ENCODE measurements around the gene RBMS1.

The RBMS1 gene

GRCh38 chr2:160331258-160332025, 162.2 kb downstream of the RBMS1 start:
- H3K9me3 ChIP-seq (ENCODE audit: control insufficient read depth, insufficient read depth, low read length) = no peaks in the 10 kb centered on the region
- no peak for TF ChIP-seq EZH2phosphoT487 (IDR thresholded peaks at IDR 0.05; ENCODE audit: borderline replicate concordance, low read length)
- TF ChIP-seq CTCF (IDR thresholded peaks at IDR 0.05; ENCODE audit: low read depth, low read length, poor library complexity, severe bottlenecking) = no peak
- H3K79me2 ChIP-seq (ENCODE audit: control insufficient read depth, low read length) = no peaks in the 10 kb centered on the region

GRCh38 chr2:160328811-160329527, 164.6 kb downstream of the RBMS1 start:
- no peak for TF ChIP-seq EZH2phosphoT487 (IDR thresholded peaks at IDR 0.05; ENCODE audit: borderline replicate concordance, low read length)
- no peak for TF ChIP-seq CTCF (IDR thresholded peaks at IDR 0.05; ENCODE audit: low read depth, low read length, poor library complexity, severe bottlenecking)
- Histone ChIP-seq H3K9me3 (ENCODE audit: control insufficient read depth, insufficient read depth, low read length) (no peaks in the 10 kb centered on the region), H3F3A (ENCODE audit: control insufficient read depth, insufficient read depth) (no peaks in the 10 kb centered on the region), H3K27me3 (ENCODE audit: control insufficient read depth, low read length) (0 out of 2 replicates have a peak, but pooled peaks cover 2% of the 10 kb centered on the region), H3K4me1 (ENCODE audit: control insufficient read depth, low read length) (peaks cover 5% of the 10 kb centered on the region), H3K79me2 (ENCODE audit: control insufficient read depth, low read length) (no peaks in the 10 kb centered on the region), H3K27ac (ENCODE audit: low read depth, low read length) (no peak overlapping the region), H3K4me3 (ENCODE audit: low read length) (no peak overlapping the region), H3K4me2 (ENCODE audit: low read length) (no peak overlapping the region), H3K9me2 (replicated peaks; ENCODE audit: control insufficient read depth, low read length) (no peaks in the 10 kb centered on the region), H4K20me1 (ENCODE audit: control insufficient read depth, insufficient read depth, low read depth, low read length) (no peaks in the 10 kb centered on the region), H3K36me3 (ENCODE audit: control insufficient read depth, low read length) (no peaks in the 10 kb centered on the region)

More at GRCh38 chr2:160331258-160332025, 162.2 kb downstream of the RBMS1 start:
- no peaks in the 10 kb centered on the region for H3F3A ChIP-seq (ENCODE audit: control insufficient read depth, insufficient read depth)
- 0 out of 2 replicates have a peak, but pooled peaks cover 5% of the 10 kb centered on the region for H3K27me3 ChIP-seq (ENCODE audit: control insufficient read depth, low read length)
- no peak overlapping the region for H3K27ac ChIP-seq (ENCODE audit: low read depth, low read length)
- H3K4me3 ChIP-seq (ENCODE audit: low read length) = no peak overlapping the region
- H3K4me1 ChIP-seq (ENCODE audit: control insufficient read depth, low read length) = peaks cover 5% of the 10 kb centered on the region
- no peaks in the 10 kb centered on the region for H3K9me2 ChIP-seq (replicated peaks; ENCODE audit: control insufficient read depth, low read length)
- no peak overlapping the region for H3K4me2 ChIP-seq (ENCODE audit: low read length)
- no peaks in the 10 kb centered on the region for H4K20me1 ChIP-seq (ENCODE audit: control insufficient read depth, insufficient read depth, low read depth, low read length)
- H3K36me3 ChIP-seq (ENCODE audit: control insufficient read depth, low read length) = no peaks in the 10 kb centered on the region

DNA sequence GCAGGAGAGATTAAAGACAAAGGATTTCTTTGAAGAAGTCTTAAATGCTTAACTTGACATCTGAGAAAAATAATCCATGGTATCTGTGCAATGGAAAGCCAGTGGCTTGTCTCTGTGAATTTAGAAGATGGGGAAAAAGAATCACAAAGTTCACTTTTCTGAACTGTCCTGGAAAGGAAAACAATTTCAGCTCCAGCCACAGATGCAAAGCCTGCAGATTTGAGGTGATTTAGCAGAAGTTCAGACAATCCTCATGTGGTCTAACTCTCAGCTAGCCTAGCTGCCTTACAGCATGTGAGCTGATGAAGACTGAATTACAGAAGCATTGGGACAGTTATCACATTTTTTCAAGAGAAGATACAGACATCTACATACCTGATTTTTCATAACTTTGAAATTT, 166.8 kb downstream of the RBMS1 start:
- Histone ChIP-seq H3K9me2 (replicated peaks; ENCODE audit: control insufficient read depth, low read length) (no peaks in the 10 kb centered on the region), H3K9me3 (ENCODE audit: control insufficient read depth, insufficient read depth, low read length) (no peaks in the 10 kb centered on the region), H3K4me2 (ENCODE audit: low read length) (no peak overlapping the region), H3K4me1 (ENCODE audit: control insufficient read depth, low read length) (no peaks in the 10 kb centered on the region), H3K4me3 (ENCODE audit: low read length) (no peak overlapping the region), H3K27ac (ENCODE audit: low read depth, low read length) (no peak overlapping the region), H3K79me2 (ENCODE audit: control insufficient read depth, low read length) (no peaks in the 10 kb centered on the region), H3F3A (ENCODE audit: control insufficient read depth, insufficient read depth) (no peaks in the 10 kb centered on the region), H3K36me3 (ENCODE audit: control insufficient read depth, low read length) (no peaks in the 10 kb centered on the region), H3K27me3 (ENCODE audit: control insufficient read depth, low read length) (0 out of 2 replicates have a peak, but pooled peaks cover 2% of the 10 kb centered on the region), H4K20me1 (ENCODE audit: control insufficient read depth, insufficient read depth, low read depth, low read length) (no peaks in the 10 kb centered on the region)
- TF ChIP-seq EZH2phosphoT487 (IDR thresholded peaks at IDR 0.05; ENCODE audit: borderline replicate concordance, low read length) (no peak), CTCF (IDR thresholded peaks at IDR 0.05; ENCODE audit: low read depth, low read length, poor library complexity, severe bottlenecking) (no peak)

All from DOHH2 (cell line).